ENCODE results near the gene WASHC2C.
"Not testable (repeated sequence)": the region's sequence is repeated elsewhere in the genome, so short reads cannot be mapped to it uniquely, and the experiment has no call there.

The WASHC2C gene

GRCh38 chr10:45753979-45754495, 27.0 kb downstream of the WASHC2C start:
- not testable (repeated sequence) for ATAC-seq (replicated peaks); H3K27ac Mint-ChIP-seq; DNase-seq; H3K27me3 Mint-ChIP-seq; H3K4me1 Mint-ChIP-seq; H3K9me3 Mint-ChIP-seq; H3K4me3 Mint-ChIP-seq
- H3K36me3 Mint-ChIP-seq: peaks cover 6 to 14% of the 10 kb centered on the region in 2 donors

DNA sequence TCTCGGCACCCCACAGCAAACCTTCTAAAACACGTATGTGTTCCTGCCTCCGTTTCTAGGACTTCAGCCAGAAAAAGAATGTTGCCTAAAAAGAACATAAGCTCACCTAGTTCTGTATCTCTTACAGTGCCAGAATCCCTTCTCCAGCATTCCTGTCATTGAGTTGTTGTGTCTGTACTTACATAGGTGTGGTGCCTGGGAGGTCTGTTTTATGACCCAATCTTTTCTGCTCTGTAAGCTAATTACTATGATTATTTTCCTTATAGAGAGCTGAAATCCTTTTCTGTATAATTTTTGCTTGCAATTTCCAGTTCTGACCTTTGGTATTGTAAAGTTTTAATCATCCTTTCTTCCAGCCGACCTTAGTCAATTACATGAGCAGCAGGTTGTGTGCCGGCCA, 28.0 kb downstream of the WASHC2C start:
- not testable (repeated sequence) for ATAC-seq (replicated peaks); H3K9me3 Mint-ChIP-seq

GRCh38 chr10:45756065-45756464, 29.0 kb downstream of the WASHC2C start:
- DNase-seq; H3K4me1 Mint-ChIP-seq; H3K9me3 Mint-ChIP-seq; ATAC-seq (replicated peaks); H3K27me3 Mint-ChIP-seq; H3K4me3 Mint-ChIP-seq; H3K27ac Mint-ChIP-seq: not testable (repeated sequence)
- H3K36me3 Mint-ChIP-seq: peaks cover 6 to 17% of the 10 kb centered on the region in 2 donors

More for the DNA sequence above, 28.0 kb downstream of the WASHC2C start:
- H3K36me3 Mint-ChIP-seq: peaks cover 6 to 14% of the 10 kb centered on the region in 2 donors
- H3K4me1 Mint-ChIP-seq, H3K27me3 Mint-ChIP-seq, DNase-seq, H3K27ac Mint-ChIP-seq, H3K4me3 Mint-ChIP-seq: not testable (repeated sequence)

- H3K4me1 Mint-ChIP-seq: not testable (repeated sequence)
Measured at GRCh38 chr10:45757661-45758396, 30.8 kb downstream of the WASHC2C start.

DNA sequence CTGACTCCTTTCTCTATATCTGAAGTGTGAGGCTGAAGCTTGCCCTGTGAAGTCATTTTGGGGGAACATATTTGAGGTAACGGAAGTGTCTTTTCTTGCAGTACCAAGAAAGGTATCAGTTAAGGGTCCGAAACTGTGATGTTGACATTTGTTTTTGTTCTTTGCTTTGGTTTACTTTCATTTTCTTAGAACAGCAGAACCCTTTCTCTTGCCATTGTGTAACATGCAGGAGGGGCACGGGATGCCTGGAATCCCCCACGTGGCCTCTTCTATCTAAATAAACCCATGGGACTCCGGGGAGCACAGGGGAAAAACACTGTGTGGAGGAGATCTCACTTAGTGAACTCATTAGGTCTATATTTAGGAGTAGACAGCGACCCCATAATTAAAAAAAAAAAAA, 34.6 kb downstream of the WASHC2C start:
- not testable (repeated sequence) for H3K27me3 Mint-ChIP-seq, DNase-seq, H3K27ac Mint-ChIP-seq, H3K4me1 Mint-ChIP-seq, H3K9me3 Mint-ChIP-seq, H3K4me3 Mint-ChIP-seq
- ATAC-seq (replicated peaks): peak; percentile 55 to 81
- H3K36me3 Mint-ChIP-seq: peaks cover 4 to 15% of the 10 kb centered on the region in 2 donors

More at GRCh38 chr10:45757661-45758396, 30.8 kb downstream of the WASHC2C start:
- DNase-seq; ATAC-seq (replicated peaks); H3K27me3 Mint-ChIP-seq; H3K4me3 Mint-ChIP-seq; H3K9me3 Mint-ChIP-seq; H3K27ac Mint-ChIP-seq: not testable (repeated sequence)
- H3K36me3 Mint-ChIP-seq: peaks cover 8 to 18% of the 10 kb centered on the region in 2 donors

- H3K27ac Mint-ChIP-seq; H3K27me3 Mint-ChIP-seq; ATAC-seq (replicated peaks); H3K4me1 Mint-ChIP-seq; H3K9me3 Mint-ChIP-seq; H3K4me3 Mint-ChIP-seq; DNase-seq: not testable (repeated sequence)
- peaks cover 4 to 13% of the 10 kb centered on the region in 2 donors for H3K36me3 Mint-ChIP-seq
Measured at GRCh38 chr10:45763037-45763436, 36.0 kb downstream of the WASHC2C start.

DNA sequence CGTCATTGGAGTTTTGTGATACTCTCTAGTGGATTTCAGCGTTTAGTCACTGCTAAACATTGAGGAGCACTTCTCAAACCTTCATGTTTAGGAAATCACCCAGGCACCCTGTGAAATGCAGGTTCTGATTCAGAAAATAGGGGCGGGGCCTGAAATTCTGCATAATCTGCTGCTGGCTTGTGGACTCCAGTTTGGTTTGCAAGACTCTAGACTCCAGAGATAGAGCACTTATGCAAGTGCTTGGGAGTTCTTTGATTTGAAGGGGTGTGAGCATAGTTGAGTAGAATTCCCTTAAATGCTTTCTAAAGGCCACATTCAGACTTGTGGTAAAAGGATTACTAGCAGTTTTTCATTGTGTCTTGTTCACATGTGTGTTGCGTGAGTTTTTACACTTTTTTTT, 41.3 kb downstream of the WASHC2C start:
- not testable (repeated sequence) for H3K36me3 Mint-ChIP-seq; H3K27ac Mint-ChIP-seq; H3K27me3 Mint-ChIP-seq; DNase-seq; H3K9me3 Mint-ChIP-seq; H3K4me1 Mint-ChIP-seq; ATAC-seq (replicated peaks); H3K4me3 Mint-ChIP-seq

DNA sequence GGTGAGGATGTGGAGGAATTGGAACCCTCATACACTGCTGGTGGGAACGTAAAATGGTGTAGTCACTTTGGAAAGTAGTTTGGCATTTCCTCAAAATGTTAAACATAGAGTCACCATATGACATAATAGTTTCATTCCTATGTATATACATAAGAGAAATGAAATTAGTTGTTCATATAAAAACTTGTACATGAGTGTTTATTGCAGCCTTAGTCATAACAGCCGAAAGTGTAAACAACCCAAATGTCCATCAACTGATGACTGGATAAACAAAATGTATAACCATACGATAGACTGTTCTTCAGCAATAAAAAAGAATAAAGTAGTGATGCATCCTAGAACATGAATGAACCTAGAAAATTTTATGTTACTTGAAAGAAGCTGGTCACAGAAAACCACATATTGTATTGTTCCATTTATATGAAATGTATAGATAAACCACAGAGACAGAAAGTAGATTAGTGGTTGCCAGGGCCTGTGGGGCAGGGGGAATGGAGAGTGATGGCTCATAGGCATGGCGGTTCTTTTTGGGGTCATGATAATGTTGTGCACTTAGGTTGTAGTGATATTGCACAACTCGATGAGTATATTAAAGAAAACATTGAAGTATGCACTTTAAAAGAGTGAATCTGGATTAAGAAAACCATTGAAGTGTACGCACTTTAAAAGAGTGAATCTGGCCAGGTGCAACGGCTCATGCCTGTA, 44.8 kb downstream of the WASHC2C start:
- H3K4me1 Mint-ChIP-seq; DNase-seq; H3K36me3 Mint-ChIP-seq; H3K9me3 Mint-ChIP-seq; H3K27ac Mint-ChIP-seq; H3K4me3 Mint-ChIP-seq; H3K27me3 Mint-ChIP-seq; ATAC-seq (replicated peaks): not testable (repeated sequence)

- not testable (repeated sequence) for ATAC-seq (replicated peaks); H3K4me1 Mint-ChIP-seq; H3K27me3 Mint-ChIP-seq; DNase-seq; H3K9me3 Mint-ChIP-seq; H3K27ac Mint-ChIP-seq; H3K4me3 Mint-ChIP-seq
- H3K36me3 Mint-ChIP-seq: peaks cover 11 to 15% of the 10 kb centered on the region in 2 donors
Measured at GRCh38 chr10:45786217-45786616, 59.2 kb downstream of the WASHC2C start.

DNA sequence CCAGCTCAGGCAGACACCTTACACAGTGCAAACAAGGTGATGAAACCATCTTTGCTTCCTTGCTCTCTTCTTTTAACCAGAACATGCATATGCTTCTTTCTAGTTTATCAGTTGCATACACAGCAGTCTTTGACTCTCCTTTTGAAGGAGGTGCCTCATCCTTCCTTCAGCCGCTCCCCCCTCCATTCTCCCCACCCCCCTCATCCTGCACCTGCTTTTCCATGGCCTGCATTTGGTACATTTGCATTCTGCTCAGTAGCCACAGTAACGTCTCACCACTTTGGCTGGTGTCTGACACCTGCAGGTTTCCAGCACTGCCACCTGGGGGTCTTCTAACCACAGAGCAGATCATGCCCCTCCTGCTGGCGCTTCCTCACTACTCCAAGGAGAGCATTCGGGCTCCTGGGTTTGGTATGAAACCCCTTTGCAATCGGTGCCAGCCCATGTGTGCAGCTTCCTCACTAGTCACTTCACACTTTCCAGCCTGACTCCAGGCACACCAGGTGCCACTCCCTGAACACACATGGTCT, 60.2 kb downstream of the WASHC2C start:
- not testable (repeated sequence) for H3K4me3 Mint-ChIP-seq; H3K27me3 Mint-ChIP-seq; H3K4me1 Mint-ChIP-seq; DNase-seq; H3K27ac Mint-ChIP-seq; H3K9me3 Mint-ChIP-seq; ATAC-seq (replicated peaks)
- H3K36me3 Mint-ChIP-seq: peaks cover 11 to 21% of the 10 kb centered on the region in 2 donors

DNA sequence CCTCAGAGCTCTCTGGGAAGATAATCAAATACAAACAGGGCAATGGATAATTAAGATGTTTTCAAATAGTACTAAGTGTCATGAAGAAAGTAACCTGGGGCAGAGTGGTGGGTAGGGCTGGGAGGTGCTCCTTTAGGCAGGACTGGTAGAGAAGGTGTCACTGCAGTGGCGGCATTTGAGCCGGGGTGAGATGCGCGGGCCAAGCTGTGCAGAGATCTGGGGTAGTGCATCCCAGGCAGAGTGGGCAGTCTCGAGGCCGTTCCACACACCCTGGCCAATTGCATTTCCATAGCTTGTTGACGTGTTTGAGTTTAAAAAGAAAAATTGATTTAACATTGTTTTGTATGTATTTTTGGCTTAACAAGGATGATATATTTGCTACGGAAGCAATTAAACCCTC, 62.9 kb downstream of the WASHC2C start:
- H3K27me3 Mint-ChIP-seq; H3K9me3 Mint-ChIP-seq; DNase-seq; ATAC-seq (replicated peaks); H3K4me1 Mint-ChIP-seq; H3K4me3 Mint-ChIP-seq: not testable (repeated sequence)
- H3K36me3 Mint-ChIP-seq: peaks cover 21 to 33% of the 10 kb centered on the region in 2 donors
- H3K27ac Mint-ChIP-seq: peak overlapping the region; percentile 34

DNA sequence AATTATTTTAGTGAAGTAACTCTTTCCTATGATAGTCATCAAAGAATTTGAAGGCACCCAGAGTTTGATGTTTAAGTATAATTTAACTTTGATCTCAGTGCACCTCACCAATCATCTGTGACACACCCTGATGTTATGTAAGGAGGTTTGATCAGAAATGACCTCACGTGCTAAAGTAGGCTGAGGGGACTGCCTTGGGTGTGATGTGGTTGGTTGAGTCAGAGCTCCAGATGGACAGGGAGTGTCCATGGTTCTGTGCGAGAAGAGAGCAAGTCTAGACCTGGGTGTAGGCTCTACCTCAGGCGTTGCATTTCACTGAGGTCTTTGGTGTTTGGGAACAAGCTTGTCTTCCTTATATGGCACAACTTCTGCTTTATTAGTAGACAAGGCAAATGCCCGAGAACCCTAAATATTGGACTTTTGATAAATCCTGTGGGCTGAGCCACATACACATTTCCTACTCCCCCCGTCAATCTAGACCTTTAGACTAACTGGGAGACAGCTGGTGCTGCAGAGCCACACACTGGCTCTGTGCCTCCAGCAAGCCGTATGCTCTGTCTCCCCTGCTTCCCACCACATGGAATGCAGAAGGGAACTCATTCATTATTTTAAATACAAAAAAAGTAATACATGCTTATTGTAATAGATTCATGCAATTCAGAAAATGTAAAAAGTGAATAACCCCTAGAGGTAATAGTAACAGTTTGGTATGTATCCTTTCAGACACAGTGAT, 63.8 kb downstream of the WASHC2C start:
- peaks cover 21 to 33% of the 10 kb centered on the region in 2 donors for H3K36me3 Mint-ChIP-seq
- ATAC-seq (replicated peaks); H3K9me3 Mint-ChIP-seq; DNase-seq; H3K4me3 Mint-ChIP-seq; H3K27ac Mint-ChIP-seq; H3K4me1 Mint-ChIP-seq; H3K27me3 Mint-ChIP-seq: not testable (repeated sequence)

GRCh38 chr10:45794761-45795160, 67.7 kb downstream of the WASHC2C start:
- H3K36me3 Mint-ChIP-seq: peaks cover 15 to 24% of the 10 kb centered on the region in 2 donors
- not testable (repeated sequence) for H3K4me3 Mint-ChIP-seq; ATAC-seq (replicated peaks); DNase-seq; H3K27me3 Mint-ChIP-seq; H3K4me1 Mint-ChIP-seq; H3K27ac Mint-ChIP-seq; H3K9me3 Mint-ChIP-seq

Data from stimulated activated naive B cell treated with anti-CD40 and anti-IgM and Interleukin-4, amounts not matched to agents 10 μg/mL and 1 μg/mL and 100 μg/mL, for 72 hours (primary cell).